ENCODE measurements around the gene COBLL1. TPM values are rescaled to one million over a fixed set of nuclear protein-coding genes. Genes with fewer than 3 reads are reported as not detected.

Gene COBLL1
- total RNA-seq, 1 experiment from 2014 or later = 4.4 TPM

DNA sequence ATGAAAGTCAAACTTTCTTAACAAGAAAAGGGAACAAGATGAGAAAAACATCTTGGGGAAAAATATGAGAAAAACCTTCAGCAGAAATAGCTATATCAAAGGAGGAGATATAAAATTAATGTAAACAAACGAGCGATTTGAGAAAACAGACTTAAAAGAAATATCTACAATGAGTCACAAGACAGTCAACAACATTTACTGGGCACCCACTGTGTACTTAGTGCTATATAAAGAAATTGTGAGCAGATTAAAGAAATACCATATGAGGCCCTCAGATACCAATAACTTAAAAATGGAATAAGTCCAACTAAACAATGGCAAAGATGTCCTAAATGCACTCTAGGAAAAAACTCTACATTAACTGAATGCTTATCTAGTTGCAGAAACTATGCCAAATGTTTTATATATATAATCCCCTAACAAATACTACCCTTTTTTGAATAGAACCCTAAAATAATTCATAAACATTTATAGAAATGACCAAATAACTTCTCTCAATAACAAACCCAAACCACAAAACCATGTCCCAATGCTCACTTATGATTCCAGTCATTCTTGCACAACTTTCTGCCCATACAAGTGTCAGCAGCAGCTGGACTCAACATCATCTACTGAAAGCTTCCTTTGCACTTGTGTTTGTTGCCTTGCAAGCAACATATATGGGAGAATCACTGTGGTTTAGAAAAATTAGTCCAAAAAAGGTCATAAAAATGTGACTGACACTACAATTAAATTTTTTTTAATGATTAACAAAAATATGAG lies 83.5 kb downstream of the COBLL1 start:
- ATAC-seq (no peak), DNase-seq (ENCODE audit: low read depth, low spot score) (no peak)
- no peaks in the 10 kb centered on the region for H3K36me3 ChIP-seq (ENCODE audit: control insufficient read depth, insufficient read depth, low read length)
- H3K4me3 ChIP-seq (ENCODE audit: low read depth in 2 of 2, low read length in 2 of 2) = no peak overlapping the region
- H3K4me1 ChIP-seq (ENCODE audit: control insufficient read depth, insufficient read depth, low read length) = no peaks in the 10 kb centered on the region; the same call in 1 of the 2 replicates
- H3K27ac ChIP-seq (ENCODE audit: low read length) = no peak overlapping the region
- no TSS peak for BruUV-seq (replicated peaks)
- H3K9me3 ChIP-seq (ENCODE audit: control insufficient read depth, insufficient read depth, low read depth, low read length) = no peaks in the 10 kb centered on the region
- TF ChIP-seq SIN3A (IDR thresholded peaks at IDR 0.05; ENCODE audit: borderline replicate concordance, insufficient read depth, low read depth, low read length) (no peak), TCF7L2 (IDR thresholded peaks at IDR 0.05; ENCODE audit: low read depth, low read length) (no peak), POLR2AphosphoS5 (IDR thresholded peaks at IDR 0.05; ENCODE audit: low read depth, low read length) (no peak)
- TF ChIP-seq, protein P1, sequence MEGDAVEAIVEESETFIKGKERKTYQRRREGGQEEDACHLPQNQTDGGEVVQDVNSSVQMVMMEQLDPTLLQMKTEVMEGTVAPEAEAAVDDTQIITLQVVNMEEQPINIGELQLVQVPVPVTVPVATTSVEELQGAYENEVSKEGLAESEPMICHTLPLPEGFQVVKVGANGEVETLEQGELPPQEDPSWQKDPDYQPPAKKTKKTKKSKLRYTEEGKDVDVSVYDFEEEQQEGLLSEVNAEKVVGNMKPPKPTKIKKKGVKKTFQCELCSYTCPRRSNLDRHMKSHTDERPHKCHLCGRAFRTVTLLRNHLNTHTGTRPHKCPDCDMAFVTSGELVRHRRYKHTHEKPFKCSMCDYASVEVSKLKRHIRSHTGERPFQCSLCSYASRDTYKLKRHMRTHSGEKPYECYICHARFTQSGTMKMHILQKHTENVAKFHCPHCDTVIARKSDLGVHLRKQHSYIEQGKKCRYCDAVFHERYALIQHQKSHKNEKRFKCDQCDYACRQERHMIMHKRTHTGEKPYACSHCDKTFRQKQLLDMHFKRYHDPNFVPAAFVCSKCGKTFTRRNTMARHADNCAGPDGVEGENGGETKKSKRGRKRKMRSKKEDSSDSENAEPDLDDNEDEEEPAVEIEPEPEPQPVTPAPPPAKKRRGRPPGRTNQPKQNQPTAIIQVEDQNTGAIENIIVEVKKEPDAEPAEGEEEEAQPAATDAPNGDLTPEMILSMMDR (IDR thresholded peaks at IDR 0.05) = no peak
- TF ChIP-seq, protein P2, sequence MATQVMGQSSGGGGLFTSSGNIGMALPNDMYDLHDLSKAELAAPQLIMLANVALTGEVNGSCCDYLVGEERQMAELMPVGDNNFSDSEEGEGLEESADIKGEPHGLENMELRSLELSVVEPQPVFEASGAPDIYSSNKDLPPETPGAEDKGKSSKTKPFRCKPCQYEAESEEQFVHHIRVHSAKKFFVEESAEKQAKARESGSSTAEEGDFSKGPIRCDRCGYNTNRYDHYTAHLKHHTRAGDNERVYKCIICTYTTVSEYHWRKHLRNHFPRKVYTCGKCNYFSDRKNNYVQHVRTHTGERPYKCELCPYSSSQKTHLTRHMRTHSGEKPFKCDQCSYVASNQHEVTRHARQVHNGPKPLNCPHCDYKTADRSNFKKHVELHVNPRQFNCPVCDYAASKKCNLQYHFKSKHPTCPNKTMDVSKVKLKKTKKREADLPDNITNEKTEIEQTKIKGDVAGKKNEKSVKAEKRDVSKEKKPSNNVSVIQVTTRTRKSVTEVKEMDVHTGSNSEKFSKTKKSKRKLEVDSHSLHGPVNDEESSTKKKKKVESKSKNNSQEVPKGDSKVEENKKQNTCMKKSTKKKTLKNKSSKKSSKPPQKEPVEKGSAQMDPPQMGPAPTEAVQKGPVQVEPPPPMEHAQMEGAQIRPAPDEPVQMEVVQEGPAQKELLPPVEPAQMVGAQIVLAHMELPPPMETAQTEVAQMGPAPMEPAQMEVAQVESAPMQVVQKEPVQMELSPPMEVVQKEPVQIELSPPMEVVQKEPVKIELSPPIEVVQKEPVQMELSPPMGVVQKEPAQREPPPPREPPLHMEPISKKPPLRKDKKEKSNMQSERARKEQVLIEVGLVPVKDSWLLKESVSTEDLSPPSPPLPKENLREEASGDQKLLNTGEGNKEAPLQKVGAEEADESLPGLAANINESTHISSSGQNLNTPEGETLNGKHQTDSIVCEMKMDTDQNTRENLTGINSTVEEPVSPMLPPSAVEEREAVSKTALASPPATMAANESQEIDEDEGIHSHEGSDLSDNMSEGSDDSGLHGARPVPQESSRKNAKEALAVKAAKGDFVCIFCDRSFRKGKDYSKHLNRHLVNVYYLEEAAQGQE (IDR thresholded peaks at IDR 0.05; ENCODE audit: insufficient read depth in 1 of 2, low read depth in 2 of 2, low read length in 1 of 2) = no peak
- intact Hi-C loops (cut with micrococcal nuclease; ENCODE audit: unreplicated experiment) (no loop called here), in situ Hi-C loops (cut with HindIII; ENCODE audit: low pct_unique_long_range_greater_than_20kb, low sequenced_read_pairs) (no loop called here)
- POLR2A ChIA-PET = no interaction called here
- CTCF ChIA-PET = no interaction called here
- H3K27me3 ChIP-seq (ENCODE audit: control insufficient read depth, insufficient read depth, low read length) = no peaks in the 10 kb centered on the region

DNA sequence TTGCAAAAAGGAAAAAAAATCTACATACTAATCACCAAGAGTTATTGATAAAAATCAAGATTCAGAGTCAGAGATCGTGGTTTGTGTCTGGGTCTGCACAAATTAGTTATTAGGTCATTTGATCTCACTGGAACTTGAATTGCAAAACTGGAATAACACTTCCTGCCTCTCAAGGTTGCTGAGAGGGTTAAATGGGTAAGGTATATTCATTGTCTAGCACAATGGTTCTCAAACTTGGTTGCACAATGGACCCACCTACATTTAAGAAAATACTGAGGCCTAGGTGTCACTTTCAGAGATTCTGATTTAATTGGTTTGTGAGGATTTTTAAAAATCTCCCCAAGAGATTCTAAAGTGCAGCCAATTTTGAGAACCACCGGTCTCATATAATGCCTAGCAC lies 84.8 kb downstream of the COBLL1 start:
- intact Hi-C loops (cut with micrococcal nuclease; ENCODE audit: unreplicated experiment) = no loop called here
- Histone ChIP-seq H3K9me3 (ENCODE audit: control insufficient read depth, insufficient read depth, low read depth, low read length) (no peaks in the 10 kb centered on the region), H3K4me3 (ENCODE audit: low read depth in 2 of 2, low read length in 2 of 2) (no peak overlapping the region), H3K36me3 (ENCODE audit: control insufficient read depth, insufficient read depth, low read length) (no peaks in the 10 kb centered on the region), H3K27me3 (ENCODE audit: control insufficient read depth, insufficient read depth, low read length) (no peaks in the 10 kb centered on the region), H3K4me1 (ENCODE audit: control insufficient read depth, insufficient read depth, low read length) (no peaks in the 10 kb centered on the region; the same call in 1 of the 2 replicates), H3K27ac (ENCODE audit: low read length) (no peak overlapping the region)
- DNase-seq (ENCODE audit: low read depth, low spot score) (no peak), ATAC-seq (no peak)
- CTCF ChIA-PET = no interaction called here
- no TSS peak for BruUV-seq (replicated peaks)
- TF ChIP-seq SIN3A (IDR thresholded peaks at IDR 0.05; ENCODE audit: borderline replicate concordance, insufficient read depth, low read depth, low read length) (no peak), TCF7L2 (IDR thresholded peaks at IDR 0.05; ENCODE audit: low read depth, low read length) (no peak), POLR2AphosphoS5 (IDR thresholded peaks at IDR 0.05; ENCODE audit: low read depth, low read length) (no peak)
- TF ChIP-seq, protein P1 (IDR thresholded peaks at IDR 0.05) = no peak
- TF ChIP-seq, protein P2 (IDR thresholded peaks at IDR 0.05; ENCODE audit: insufficient read depth in 1 of 2, low read depth in 2 of 2, low read length in 1 of 2) = no peak
- POLR2A ChIA-PET = no interaction called here
- in situ Hi-C loops (cut with HindIII; ENCODE audit: low pct_unique_long_range_greater_than_20kb, low sequenced_read_pairs) = no loop called here

All from Panc1 (cell line).